SHP77 treated with DMSO at 0.1 percent for 48 hours (cell line): ENCODE measurements around the gene PASD1.
"Not testable (repeated sequence)": the region's sequence is repeated elsewhere in the genome, so short reads cannot be mapped to it uniquely, and the experiment has no call there.

Experiments used
- DNase-seq: peaks from one replicate; lab custom pipeline; 2025; lab: John Stamatoyannopoulos, UW

The PASD1 gene

GRCh38 chrX:151624677-151625076 is 61.2 kb downstream of the PASD1 start:
- DNase-seq = no peak

- DNase-seq = no peak
Observed at GRCh38 chrX:151631822-151632221, 68.3 kb downstream of the PASD1 start.

GRCh38 chrX:151633157-151633556 is 69.7 kb downstream of the PASD1 start:
- no peak for DNase-seq

GRCh38 chrX:151634937-151635336 is 71.5 kb downstream of the PASD1 start:
- DNase-seq = no peak

- no peak for DNase-seq
Observed at GRCh38 chrX:151641564-151641963, 78.1 kb downstream of the PASD1 start.

- DNase-seq = no peak
Observed at GRCh38 chrX:151675121-151675746, 111.8 kb downstream of the PASD1 start.

GRCh38 chrX:151676196-151676595 is 112.7 kb downstream of the PASD1 start:
- no peak for DNase-seq

- no peak for DNase-seq
Observed at GRCh38 chrX:151679798-151680402, 116.4 kb downstream of the PASD1 start.

- no peak for DNase-seq
Observed at GRCh38 chrX:151680805-151681204, 117.3 kb downstream of the PASD1 start.

- DNase-seq = no peak
Observed at GRCh38 chrX:151687635-151688034, 124.2 kb downstream of the PASD1 start.

GRCh38 chrX:151688695-151689094 is 125.2 kb downstream of the PASD1 start:
- DNase-seq = no peak

GRCh38 chrX:151692825-151693224 is 129.3 kb downstream of the PASD1 start:
- no peak for DNase-seq

- no peak for DNase-seq
Observed at GRCh38 chrX:151694121-151694520, 130.6 kb downstream of the PASD1 start.

GRCh38 chrX:151694661-151695582 is 131.4 kb downstream of the PASD1 start, which contains the start of gene PRRG3:
Gene PRRG3 (plus strand): TSS chrX:151695458. CDS start chrX:151698815, 3,357 bp downstream.
- DNase-seq = no peak

GRCh38 chrX:151695583-151696340 is 132.3 kb downstream of the PASD1 start:
- no peak for DNase-seq

- not testable (repeated sequence) for DNase-seq
Observed at GRCh38 chrX:151697082-151697481, 133.6 kb downstream of the PASD1 start.

GRCh38 chrX:151697522-151697921 is 134.0 kb downstream of the PASD1 start:
- no peak for DNase-seq

- no peak for DNase-seq
Observed at GRCh38 chrX:151698485-151698884, 135.0 kb downstream of the PASD1 start.

GRCh38 chrX:151699746-151700145 is 136.3 kb downstream of the PASD1 start:
- no peak for DNase-seq

GRCh38 chrX:151700581-151700980 is 137.1 kb downstream of the PASD1 start:
- DNase-seq = no peak

GRCh38 chrX:151701071-151701470 is 137.6 kb downstream of the PASD1 start:
- no peak for DNase-seq

GRCh38 chrX:151701531-151701930 is 138.1 kb downstream of the PASD1 start:
- no peak for DNase-seq
